ENCODE measurements around the gene CHST10. TPM values are rescaled to one million over a fixed set of nuclear protein-coding genes. Genes with fewer than 3 reads are reported as not detected.
"Not testable (repeated sequence)": the region's sequence is repeated elsewhere in the genome, so short reads cannot be mapped to it uniquely, and the experiment has no call there.

The CHST10 gene
- total and polyA plus RNA-seq, 7 donors: 3.1 to 6.3 (median 4.4) TPM

DNA sequence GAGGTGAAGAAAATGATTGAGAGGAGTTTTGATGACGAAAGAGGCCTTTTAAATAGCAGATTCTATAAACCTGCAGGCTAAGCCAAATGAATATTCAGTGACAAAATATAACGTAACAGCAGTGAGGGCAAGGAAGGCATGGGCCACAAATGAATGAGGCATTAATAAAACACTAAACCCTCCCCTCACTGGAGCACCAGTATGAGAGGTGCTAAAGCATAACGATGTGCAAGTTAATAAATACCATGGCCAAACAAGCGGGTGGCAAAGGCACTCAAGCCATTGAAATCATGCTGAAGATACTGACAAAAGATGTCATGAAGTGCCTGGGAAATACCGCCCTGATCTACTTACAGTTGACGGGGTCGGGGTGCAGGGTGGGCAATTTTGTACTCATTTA, 64.9 kb downstream of the CHST10 start:
- H3K9me3 ChIP-seq: no peaks in the 10 kb centered on the region
- H3K27me3 ChIP-seq (ENCODE audit: insufficient read depth in 3 of 3, low read length in 2 of 3): peaks cover 0 to 3% (median 0%) of the 10 kb centered on the region in 3 donors
- 82 to 86% (median 85%) methylated on average over 7 of the region's 7 CpGs for WGBS, 3 donors
- DNase-seq: no peak
- intact Hi-C loops (cut with DNase I): no loop called here
- H3K4me1 ChIP-seq: no peaks in the 10 kb centered on the region
- TF ChIP-seq, protein P1, sequence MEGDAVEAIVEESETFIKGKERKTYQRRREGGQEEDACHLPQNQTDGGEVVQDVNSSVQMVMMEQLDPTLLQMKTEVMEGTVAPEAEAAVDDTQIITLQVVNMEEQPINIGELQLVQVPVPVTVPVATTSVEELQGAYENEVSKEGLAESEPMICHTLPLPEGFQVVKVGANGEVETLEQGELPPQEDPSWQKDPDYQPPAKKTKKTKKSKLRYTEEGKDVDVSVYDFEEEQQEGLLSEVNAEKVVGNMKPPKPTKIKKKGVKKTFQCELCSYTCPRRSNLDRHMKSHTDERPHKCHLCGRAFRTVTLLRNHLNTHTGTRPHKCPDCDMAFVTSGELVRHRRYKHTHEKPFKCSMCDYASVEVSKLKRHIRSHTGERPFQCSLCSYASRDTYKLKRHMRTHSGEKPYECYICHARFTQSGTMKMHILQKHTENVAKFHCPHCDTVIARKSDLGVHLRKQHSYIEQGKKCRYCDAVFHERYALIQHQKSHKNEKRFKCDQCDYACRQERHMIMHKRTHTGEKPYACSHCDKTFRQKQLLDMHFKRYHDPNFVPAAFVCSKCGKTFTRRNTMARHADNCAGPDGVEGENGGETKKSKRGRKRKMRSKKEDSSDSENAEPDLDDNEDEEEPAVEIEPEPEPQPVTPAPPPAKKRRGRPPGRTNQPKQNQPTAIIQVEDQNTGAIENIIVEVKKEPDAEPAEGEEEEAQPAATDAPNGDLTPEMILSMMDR (IDR thresholded peaks at IDR 0.05): no peak
- no peak overlapping the region for H3K4me3 ChIP-seq
- no peaks in the 10 kb centered on the region for H3K36me3 ChIP-seq (ENCODE audit: insufficient read depth in 1 of 2, low read depth in 1 of 2)
- no peak for ATAC-seq
- no peak overlapping the region for H3K27ac ChIP-seq

DNA sequence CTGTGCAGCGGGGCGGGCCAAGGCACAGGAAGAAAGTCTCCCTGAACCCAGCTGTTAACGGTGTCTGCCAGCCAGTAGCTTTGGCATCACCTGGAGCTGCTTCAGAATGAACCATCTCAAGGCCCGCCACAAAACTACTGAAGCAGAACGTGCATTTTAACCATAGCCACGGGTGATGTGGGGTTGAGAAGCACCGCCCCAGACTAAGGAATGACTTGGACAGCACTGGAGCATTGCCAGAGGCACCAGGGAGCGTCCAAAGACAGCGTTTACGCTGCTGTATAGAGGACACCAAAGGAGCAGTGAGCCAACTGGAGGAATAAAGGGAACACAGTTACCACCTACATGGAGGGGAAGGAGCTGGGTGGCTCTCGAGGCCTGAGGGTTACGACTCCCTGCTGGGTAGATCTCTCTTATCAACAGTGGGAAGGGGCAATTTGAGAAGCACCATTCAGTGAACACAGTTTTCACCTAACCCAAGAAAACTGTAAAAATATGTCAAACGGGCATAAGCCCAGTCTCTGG, 66.7 kb downstream of the CHST10 start:
- Histone ChIP-seq H3K27ac (no peak overlapping the region), H3K4me3 (no peak overlapping the region), H3K36me3 (ENCODE audit: insufficient read depth in 1 of 2, low read depth in 1 of 2) (no peaks in the 10 kb centered on the region), H3K27me3 (ENCODE audit: insufficient read depth in 3 of 3, low read length in 2 of 3) (peaks cover 0 to 3% (median 0%) of the 10 kb centered on the region in 3 donors), H3K9me3 (no peaks in the 10 kb centered on the region), H3K4me1 (no peaks in the 10 kb centered on the region)
- WGBS, 3 donors: 50 to 56% (median 51%) methylated on average over 13 of the region's 13 CpGs
- TF ChIP-seq, protein P1 (IDR thresholded peaks at IDR 0.05): no peak
- ATAC-seq (no peak), DNase-seq (no peak)
- intact Hi-C loops (cut with DNase I): no loop called here

DNA sequence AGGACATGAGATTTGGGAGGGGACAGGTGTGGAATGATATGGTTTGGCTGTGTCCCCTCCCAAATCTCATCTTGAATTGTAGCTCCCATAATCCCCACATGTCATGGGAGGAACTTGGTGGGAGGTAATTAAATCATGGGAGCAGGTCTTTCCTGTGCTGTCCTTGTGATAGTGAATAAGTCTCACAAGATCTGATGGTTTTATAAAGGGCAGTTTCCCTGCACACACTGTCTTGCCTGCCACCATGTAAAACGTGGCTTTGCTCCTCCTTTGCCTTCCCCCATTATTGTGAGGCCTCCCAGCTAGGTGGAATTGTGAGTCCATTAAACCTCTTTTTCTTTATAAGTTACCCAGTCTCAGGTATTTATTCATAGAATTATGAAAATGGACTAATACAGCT, 72.3 kb downstream of the CHST10 start:
- H3K4me1 ChIP-seq; H3K4me3 ChIP-seq; ATAC-seq; H3K27ac ChIP-seq; H3K9me3 ChIP-seq; DNase-seq; H3K36me3 ChIP-seq (ENCODE audit: insufficient read depth in 1 of 2, low read depth in 1 of 2); H3K27me3 ChIP-seq (ENCODE audit: insufficient read depth in 3 of 3, low read length in 2 of 3); intact Hi-C loops (cut with DNase I): not testable (repeated sequence)
- 35 to 53% (median 45%) methylated on average over 1 of the region's 1 CpG for WGBS, 3 donors

DNA sequence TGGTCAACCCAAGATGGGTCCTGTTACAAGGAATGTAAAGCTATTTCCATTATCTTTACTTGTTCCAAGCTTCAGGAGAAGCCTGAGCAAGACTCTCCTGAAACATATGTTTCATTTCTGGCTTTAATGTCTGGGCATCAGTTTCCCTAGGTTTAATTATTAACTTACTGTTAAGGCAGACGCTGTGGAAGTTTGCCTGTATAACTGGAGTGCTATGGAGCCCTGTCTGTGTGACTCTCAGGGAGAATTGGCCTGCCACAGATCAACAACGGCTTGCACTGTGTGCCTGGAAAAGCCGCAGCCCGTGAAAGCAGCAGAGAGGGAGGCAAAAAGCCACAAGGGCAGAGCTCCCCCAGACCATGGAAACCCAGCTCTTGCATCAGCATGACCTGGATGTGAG, 73.0 kb downstream of the CHST10 start:
- DNase-seq (no peak), ATAC-seq (no peak)
- Histone ChIP-seq H3K4me1 (no peaks in the 10 kb centered on the region), H3K4me3 (no peak overlapping the region), H3K27me3 (ENCODE audit: insufficient read depth in 3 of 3, low read length in 2 of 3) (peaks cover 0 to 12% (median 6%) of the 10 kb centered on the region in 3 donors), H3K9me3 (no peaks in the 10 kb centered on the region), H3K27ac (no peak overlapping the region), H3K36me3 (ENCODE audit: insufficient read depth in 1 of 2, low read depth in 1 of 2) (no peaks in the 10 kb centered on the region)
- intact Hi-C loops (cut with DNase I): no loop called here
- TF ChIP-seq, protein P1 (IDR thresholded peaks at IDR 0.05): no peak
- WGBS, 3 donors: 79 to 87% (median 79%) methylated on average over 4 of the region's 4 CpGs

DNA sequence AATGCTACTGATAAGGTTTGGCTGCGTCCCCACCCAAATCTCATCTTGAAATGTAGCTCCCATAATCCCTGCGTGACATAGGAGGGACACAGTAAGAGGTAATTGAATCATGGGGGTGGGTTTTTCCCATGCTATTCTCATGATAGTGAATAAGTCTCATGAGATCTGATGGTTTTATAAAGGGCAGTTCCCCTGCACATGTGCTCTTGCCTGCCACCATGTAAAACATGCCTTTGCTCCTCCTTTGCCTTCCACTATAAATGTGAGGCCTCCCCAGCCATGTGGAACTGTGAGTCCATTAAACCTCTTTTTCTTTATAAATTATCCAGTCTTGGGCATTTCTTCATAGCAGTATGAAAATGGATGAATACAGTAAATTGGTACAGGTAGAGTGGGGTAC, 75.0 kb downstream of the CHST10 start:
- H3K4me3 ChIP-seq; DNase-seq; intact Hi-C loops (cut with DNase I); ATAC-seq; H3K27ac ChIP-seq; H3K36me3 ChIP-seq (ENCODE audit: insufficient read depth in 1 of 2, low read depth in 1 of 2); H3K9me3 ChIP-seq; H3K4me1 ChIP-seq: not testable (repeated sequence)
- peaks cover 6 to 12% (median 6%) of the 10 kb centered on the region in 3 donors for H3K27me3 ChIP-seq (ENCODE audit: insufficient read depth in 3 of 3, low read length in 2 of 3)
- WGBS, 3 donors: 90 to 96% (median 93%) methylated on average over 2 of the region's 2 CpGs

Other genes with a start within 250 kb of the CHST10 start
- gene LONRF2, start 95.2 kb downstream of the CHST10 start, total RNA-seq: 10 to 100 TPM in 1 of 4 donors, 1 to 10 TPM in 3; 5.2 to 11.5 (median 7.3) TPM
- gene LONRF2, start 95.2 kb downstream of the CHST10 start, polyA plus RNA-seq: 1 to 10 TPM in 1 of 3 donors, under 1 TPM in 2; 0.22 to 5.7 (median 0.65) TPM
- gene NMS, start 52.8 kb upstream of the CHST10 start, total RNA-seq: not detected
- under 1 TPM in 1 of 3 donors, not detected in 2; 0.17 TPM for gene NMS, start 52.8 kb upstream of the CHST10 start, polyA plus RNA-seq
- 10 to 100 TPM; 23.1 to 31.2 (median 29.8) TPM for gene PDCL3, start 145.3 kb upstream of the CHST10 start, total RNA-seq
- 10 to 100 TPM; 47.6 to 80.5 (median 78.3) TPM for gene PDCL3, start 145.3 kb upstream of the CHST10 start, polyA plus RNA-seq

Measured in psoas muscle (tissue), 8 donors.